Activated CD4-positive, alpha-beta T cell treated with anti-CD3 and anti-CD28 coated beads for 36 hours (primary cell): ENCODE measurements around the gene DMRTB1. TPM values are rescaled to one million over a fixed set of nuclear protein-coding genes. Genes with fewer than 3 reads are reported as not detected.

Source experiments
- ATAC-seq: fragments of 200-7000 bp; cut with Tn5 transposase; one replicate; pipeline ENCODE4 v1.10.0; 2021; ENCODE audit warnings: mild to moderate bottlenecking, moderate library complexity
- CTCF ChIA-PET: fragments of 350-600 bp; sonication (Branson Sonifier 250); formaldehyde crosslinking; loops from one replicate; lab custom pipeline; 2021; ENCODE audit warnings: antibody characterized with exemption; lab: Charles Lee
- POLR2A ChIA-PET: fragments of 350-600 bp; sonication (Branson Sonifier 250); formaldehyde crosslinking; loops from one replicate; lab custom pipeline; 2021; ENCODE audit warnings: antibody characterized with exemption, inconsistent platforms; lab: Charles Lee
- DNase-seq: peaks from one replicate; pipeline ENCODE4 v3.0.0-alpha.2; 2020
- H3K27ac Mint-ChIP-seq: one replicate; pipeline ENCODE4 v1.8.0; 2021; ENCODE audit warnings: mixed read lengths
- H3K27me3 Mint-ChIP-seq: one replicate; pipeline ENCODE4 v1.8.0; 2021; ENCODE audit warnings: mixed read lengths
- H3K36me3 Mint-ChIP-seq: one replicate; pipeline ENCODE4 v1.8.0; 2021; ENCODE audit warnings: low read depth, mixed read lengths
- H3K4me1 Mint-ChIP-seq: one replicate; pipeline ENCODE4 v1.8.0; 2021; ENCODE audit warnings: mixed read lengths
- H3K4me3 Mint-ChIP-seq: one replicate; pipeline ENCODE4 v1.8.0; 2021; ENCODE audit warnings: mild to moderate bottlenecking, moderate library complexity, mixed read lengths
- H3K9me3 Mint-ChIP-seq: one replicate; pipeline ENCODE4 v1.8.0; 2021; ENCODE audit warnings: low read depth, mixed read lengths
- intact Hi-C, 2 experiments: fragments of 100-400 bp; cut with DNase I in 1 of 2; cut with micrococcal nuclease in 1 of 2; formaldehyde crosslinking; loops; one replicate each; pipeline versions ENCODE4 v1.14.2 to v1.15.1; 2022 to 2024; cut with DNase I, micrococcal nuclease
- total RNA-seq, 2 experiments: library from RNA; stranded (reverse); gene quantifications; one replicate each; pipeline ENCODE4 v1.2.3, GENCODE V29; 2021

Gene DMRTB1
- total RNA-seq, 2 experiments from 2014 or later: 0.23 to 0.25 TPM

DNA sequence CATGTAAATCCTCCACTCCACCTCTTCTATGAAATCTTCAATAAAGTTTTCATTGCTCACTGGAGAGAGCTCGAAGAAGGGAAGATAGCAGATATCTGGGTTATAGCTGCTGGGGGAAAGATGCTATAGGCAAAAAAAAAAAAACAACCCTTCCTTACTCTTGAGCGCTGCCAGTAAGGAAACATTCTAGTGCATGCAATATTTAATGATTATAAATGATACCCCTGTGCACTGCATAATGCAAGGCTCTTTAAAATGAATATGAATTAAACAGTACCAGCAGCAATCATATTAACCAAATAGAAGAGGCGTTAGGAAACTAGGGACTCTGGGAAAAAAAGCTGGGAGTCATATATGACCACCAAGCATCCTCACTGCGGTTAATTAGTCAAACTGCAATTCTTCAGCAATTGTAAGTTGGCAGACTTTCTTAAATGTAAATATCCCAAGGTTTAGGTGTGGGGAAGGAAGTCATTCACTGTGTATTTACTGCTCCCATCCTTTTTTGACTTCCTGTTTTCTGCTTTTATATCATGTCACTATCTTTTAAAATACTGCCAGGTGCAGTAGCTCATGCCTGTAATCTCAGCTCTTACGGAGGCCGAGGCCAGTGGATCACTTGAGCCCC lies 3.7 kb upstream of the DMRTB1 start:
- DNase-seq (no peak), ATAC-seq (no peak)
- H3K9me3 Mint-ChIP-seq: no peaks in the 10 kb centered on the region
- no peaks in the 10 kb centered on the region for H3K4me1 Mint-ChIP-seq
- CTCF ChIA-PET: interaction anchor here (0.6 to 1.8 kb wide), 2 partner anchors 62 to 88 kb away, joined by 3 to 4 read pairs; no protein-coding TSS in a partner anchor
- H3K36me3 Mint-ChIP-seq: no peaks in the 10 kb centered on the region
- H3K27ac Mint-ChIP-seq: no peak overlapping the region
- intact Hi-C loops: no loop called here
- POLR2A ChIA-PET: no interaction called here
- no peak overlapping the region for H3K4me3 Mint-ChIP-seq
- peaks cover 2% of the 10 kb centered on the region for H3K27me3 Mint-ChIP-seq

DNA sequence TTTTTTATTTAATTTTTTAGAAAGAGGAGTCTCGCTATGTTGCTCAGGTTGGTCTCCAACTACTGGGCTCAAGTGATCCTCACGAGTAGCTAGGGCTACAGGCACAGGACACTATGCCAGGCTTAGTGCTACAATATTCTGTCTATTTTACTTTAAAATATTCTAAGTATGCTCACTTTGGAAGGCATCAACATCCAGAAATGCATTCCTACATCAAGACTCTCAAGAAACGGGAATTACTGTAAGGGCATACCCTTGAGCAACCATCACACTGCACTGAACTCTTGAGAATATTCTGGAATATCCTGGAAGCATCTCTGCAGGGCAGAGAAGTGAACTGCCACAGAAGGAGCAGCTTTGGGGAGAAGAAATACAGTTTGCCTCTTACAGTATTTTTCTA lies 565 bp upstream of the DMRTB1 start:
- Mint-ChIP-seq H3K36me3 (no peaks in the 10 kb centered on the region), H3K4me3 (no peak overlapping the region), H3K4me1 (no peaks in the 10 kb centered on the region), H3K27me3 (peaks cover 2% of the 10 kb centered on the region), H3K27ac (no peak overlapping the region), H3K9me3 (no peaks in the 10 kb centered on the region)
- POLR2A ChIA-PET: no interaction called here
- ATAC-seq: no peak
- CTCF ChIA-PET: interaction anchor here (0.6 kb wide), 1 partner anchor 37 kb away, joined by 3 read pairs; no protein-coding TSS in a partner anchor
- intact Hi-C loops: no loop called here
- no peak for DNase-seq

DNA sequence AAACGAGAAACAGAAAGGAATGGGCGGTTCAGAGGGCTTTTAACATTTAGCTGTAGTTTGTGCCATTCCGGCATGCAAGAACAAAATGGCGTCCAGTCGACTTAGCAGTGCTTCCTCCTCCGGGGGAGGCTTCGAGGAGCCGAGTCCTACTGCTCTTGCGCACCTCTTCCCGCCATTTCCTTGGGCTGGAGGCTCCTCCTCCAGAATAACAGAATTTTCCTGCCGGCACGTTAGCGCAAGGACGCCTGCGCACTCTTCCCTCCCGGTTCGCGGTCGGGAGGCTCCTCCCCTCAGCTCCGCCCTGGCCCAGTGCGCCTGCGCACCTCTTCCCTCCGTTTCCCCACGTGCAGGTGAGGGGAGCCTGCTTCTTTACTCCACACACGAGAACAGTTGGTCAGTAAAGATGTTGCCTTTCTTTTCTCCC lies 1.0 kb downstream of the DMRTB1 start:
- H3K27me3 Mint-ChIP-seq: peaks cover 2% of the 10 kb centered on the region
- H3K27ac Mint-ChIP-seq: no peak overlapping the region
- no peaks in the 10 kb centered on the region for H3K9me3 Mint-ChIP-seq
- H3K36me3 Mint-ChIP-seq: no peaks in the 10 kb centered on the region
- ChIA-PET CTCF (interaction anchor here (0.6 to 0.7 kb wide), 2 partner anchors 529 to 1265 kb away, joined by 3 read pairs; no protein-coding TSS in a partner anchor), POLR2A (no interaction called here)
- H3K4me1 Mint-ChIP-seq: no peaks in the 10 kb centered on the region
- no peak for ATAC-seq
- no peak for DNase-seq
- intact Hi-C loops: no loop called here
- H3K4me3 Mint-ChIP-seq: no peak overlapping the region

DNA sequence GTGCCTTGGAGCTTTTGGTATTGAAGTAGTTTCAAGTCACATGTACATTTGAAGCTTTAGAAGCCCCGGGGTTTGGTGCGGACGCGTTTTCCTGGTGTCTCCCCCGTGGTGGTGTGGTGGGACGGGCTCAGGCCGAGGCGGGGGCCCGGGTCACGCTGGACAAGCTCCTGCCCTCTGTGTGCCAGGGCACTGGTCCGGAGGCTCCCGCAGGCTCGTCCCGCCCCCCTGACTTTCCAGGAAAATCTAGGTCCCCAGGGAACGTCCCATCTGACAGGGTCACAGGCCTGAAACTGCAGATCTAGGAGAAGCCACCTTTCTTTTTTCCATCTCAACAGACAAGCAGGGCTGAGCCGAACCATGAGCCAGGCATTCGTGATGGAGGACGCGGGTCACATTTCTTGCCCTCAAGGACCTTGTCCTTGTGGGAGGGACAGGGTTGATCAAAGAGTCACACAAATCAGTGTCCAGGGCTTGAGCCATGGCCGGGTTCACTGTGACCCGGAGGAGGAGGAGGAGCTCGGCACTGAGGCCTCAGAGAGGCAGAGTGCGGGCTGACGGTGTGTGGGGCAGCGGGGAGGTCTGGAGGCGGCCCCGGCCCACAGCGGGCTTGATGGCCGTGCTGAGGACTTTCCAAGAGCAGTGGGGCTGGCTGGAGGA lies 1.6 kb downstream of the DMRTB1 start:
- ChIA-PET CTCF (interaction anchor here (0.7 kb wide), 1 partner anchor 1265 kb away, joined by 3 read pairs; no protein-coding TSS in a partner anchor), POLR2A (no interaction called here)
- ATAC-seq (no peak), DNase-seq (no peak)
- Mint-ChIP-seq H3K27me3 (peaks cover 2% of the 10 kb centered on the region), H3K27ac (no peak overlapping the region), H3K4me1 (no peaks in the 10 kb centered on the region), H3K9me3 (no peaks in the 10 kb centered on the region), H3K36me3 (no peaks in the 10 kb centered on the region), H3K4me3 (no peak overlapping the region)
- intact Hi-C loops: no loop called here

DNA sequence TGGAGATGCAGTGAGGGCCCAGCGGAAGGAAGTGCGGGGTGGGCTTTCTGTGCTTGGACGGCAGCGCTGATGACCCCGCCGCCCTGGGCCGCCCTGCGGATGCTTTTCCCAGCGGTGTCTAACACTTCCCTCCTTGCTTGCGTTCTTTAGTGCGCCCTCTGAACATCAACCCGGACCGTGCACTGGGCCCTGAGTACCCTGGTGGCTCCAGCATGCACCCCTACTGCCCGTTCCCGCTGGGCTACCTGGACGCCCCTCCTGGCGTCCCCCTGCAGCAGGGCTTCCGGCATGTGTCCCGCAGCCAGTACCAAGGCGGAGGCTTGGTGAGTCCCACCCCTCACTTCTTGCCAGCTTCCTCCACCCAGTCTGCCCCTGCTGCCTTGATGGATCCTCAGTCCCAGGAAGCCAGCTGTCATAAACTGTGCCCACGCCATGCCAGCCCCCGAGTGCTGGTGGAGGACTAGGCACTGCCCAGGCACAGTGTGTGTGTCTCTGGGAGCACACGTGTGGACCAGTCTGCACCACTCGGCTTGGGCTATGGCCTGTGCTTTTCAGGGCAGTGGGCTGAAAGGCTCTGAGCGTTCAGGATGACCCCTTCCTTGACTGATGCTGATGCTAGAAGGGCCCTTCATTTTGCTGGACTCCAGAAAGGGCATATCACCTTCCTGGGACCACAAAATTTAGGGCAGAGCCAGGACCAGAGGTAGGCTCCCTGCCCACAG lies 2.3 kb downstream of the DMRTB1 start:
- Mint-ChIP-seq H3K9me3 (no peaks in the 10 kb centered on the region), H3K4me3 (no peak overlapping the region), H3K27me3 (peaks cover 2% of the 10 kb centered on the region), H3K4me1 (no peaks in the 10 kb centered on the region), H3K27ac (no peak overlapping the region), H3K36me3 (no peaks in the 10 kb centered on the region)
- ATAC-seq (no peak), DNase-seq (no peak)
- POLR2A ChIA-PET: no interaction called here
- intact Hi-C loops: no loop called here
- CTCF ChIA-PET: interaction anchor here (1.0 kb wide), 1 partner anchor 16 kb away, joined by 3 read pairs; no protein-coding TSS in a partner anchor

DNA sequence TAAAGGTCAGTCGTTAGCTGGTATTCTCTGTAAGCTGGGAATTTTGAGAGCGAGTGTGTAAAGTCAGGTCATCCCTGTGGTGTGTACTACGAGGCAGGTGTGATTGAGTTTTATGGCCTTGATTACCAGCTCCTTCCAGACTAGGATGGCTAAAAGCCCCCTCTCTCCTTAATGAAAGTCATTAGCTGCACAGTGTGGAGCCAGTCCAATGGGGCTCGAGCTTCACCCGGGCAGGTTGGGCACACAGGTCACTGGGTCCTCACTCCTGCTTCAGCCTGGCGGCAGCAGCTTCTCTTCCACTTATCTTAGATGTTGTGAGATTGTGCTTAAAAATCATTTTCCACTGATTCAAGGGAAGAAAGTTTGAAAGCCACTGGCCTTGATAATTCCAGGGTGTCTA lies 3.0 kb downstream of the DMRTB1 start:
- no peaks in the 10 kb centered on the region for H3K9me3 Mint-ChIP-seq
- no peak overlapping the region for H3K27ac Mint-ChIP-seq
- POLR2A ChIA-PET: no interaction called here
- intact Hi-C loops: no loop called here
- no peak for DNase-seq
- no peaks in the 10 kb centered on the region for H3K4me1 Mint-ChIP-seq
- no peak overlapping the region for H3K4me3 Mint-ChIP-seq
- no peaks in the 10 kb centered on the region for H3K27me3 Mint-ChIP-seq
- no peak for ATAC-seq
- H3K36me3 Mint-ChIP-seq: no peaks in the 10 kb centered on the region
- CTCF ChIA-PET: interaction anchor here (1.0 to 1.1 kb wide), 2 partner anchors 12 to 17 kb away, joined by 3 to 4 read pairs; no protein-coding TSS in a partner anchor

DNA sequence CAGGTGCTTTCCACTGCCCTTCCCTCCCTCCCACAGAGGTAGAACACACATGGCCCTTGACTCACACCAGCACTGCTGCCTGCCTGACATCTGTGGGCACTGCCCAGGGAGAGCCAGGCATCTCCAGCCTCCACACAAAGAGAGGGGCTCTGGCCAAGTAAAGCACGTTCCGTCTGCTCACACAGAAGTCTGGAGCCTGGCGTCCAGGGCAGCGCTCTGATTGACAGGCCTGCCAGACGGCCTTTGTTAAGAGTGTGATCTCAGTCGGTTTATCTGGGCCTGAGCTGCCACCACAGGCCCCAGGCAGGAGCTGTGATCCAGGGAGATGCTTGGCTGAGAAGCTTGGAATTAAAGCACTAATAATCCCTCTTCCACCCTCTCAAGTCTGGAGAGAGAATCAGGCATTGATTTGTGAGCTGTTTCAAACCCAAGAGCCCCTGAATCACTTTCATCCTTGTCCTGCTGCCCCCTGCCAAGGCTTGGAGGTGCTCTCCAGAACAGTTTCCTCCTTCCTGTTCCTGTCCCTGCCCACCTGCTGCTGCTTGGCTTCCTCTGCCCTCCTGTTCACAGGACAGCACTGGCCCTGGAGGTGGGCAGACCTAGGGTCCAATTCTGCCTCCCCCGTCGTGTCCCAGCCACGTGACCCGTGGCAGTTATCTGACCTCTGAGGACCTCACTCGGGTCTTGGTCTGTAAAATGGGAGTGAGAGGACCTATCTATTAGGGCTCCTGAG lies 3.7 kb downstream of the DMRTB1 start:
- CTCF ChIA-PET: interaction anchor here (0.7 to 1.5 kb wide), 4 partner anchors 13 to 217 kb away, joined by 3 to 5 read pairs (median 4); no protein-coding TSS in a partner anchor
- intact Hi-C loops: no loop called here
- ATAC-seq (no peak), DNase-seq (no peak)
- Mint-ChIP-seq H3K36me3 (no peaks in the 10 kb centered on the region), H3K9me3 (no peaks in the 10 kb centered on the region), H3K4me1 (no peaks in the 10 kb centered on the region), H3K27ac (no peak overlapping the region), H3K4me3 (no peak overlapping the region), H3K27me3 (no peaks in the 10 kb centered on the region)
- POLR2A ChIA-PET: no interaction called here

DNA sequence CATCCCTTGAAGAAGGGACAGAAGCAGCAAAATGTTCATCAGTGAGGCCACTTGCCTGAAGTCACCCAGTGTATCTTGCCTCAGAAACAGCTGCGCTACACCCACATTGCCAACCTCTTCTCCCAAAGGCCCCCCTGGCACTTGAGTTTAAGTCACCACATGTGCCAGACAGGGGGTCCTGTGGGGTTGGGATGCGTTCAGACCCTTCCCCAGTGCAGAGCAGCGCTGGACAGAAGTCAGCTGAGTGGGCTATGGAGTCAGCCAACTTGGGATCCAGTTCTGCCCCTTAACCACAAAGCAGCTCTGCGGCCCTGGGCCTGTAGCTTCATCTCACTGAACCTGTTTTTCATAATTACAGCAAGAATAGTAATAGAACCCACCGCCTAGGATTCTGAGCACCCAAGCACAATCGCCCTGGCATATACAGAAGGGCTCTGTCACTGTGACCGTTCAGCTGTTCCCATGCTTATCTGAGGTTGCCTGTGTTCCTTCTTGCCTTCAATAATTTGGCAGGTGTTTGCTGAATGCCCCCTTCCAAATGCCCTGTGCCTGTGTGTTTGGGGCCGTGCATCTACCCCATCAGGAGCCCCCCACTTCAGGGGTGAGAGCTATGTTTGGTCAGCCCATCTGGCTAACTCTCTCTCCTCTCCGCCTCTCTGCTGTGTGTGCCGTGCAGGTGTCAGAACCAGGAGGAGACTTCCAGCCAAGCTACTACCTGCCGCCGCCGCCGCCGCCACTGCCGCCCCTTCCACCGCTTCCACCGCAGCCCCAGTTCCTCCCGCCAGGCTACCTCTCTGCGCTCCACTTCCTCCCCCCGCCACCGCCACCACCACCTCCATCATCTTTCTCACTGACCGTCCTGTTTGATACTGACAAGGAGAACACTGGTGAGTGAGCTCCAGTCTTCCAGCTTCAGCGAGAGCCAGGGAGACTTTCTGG lies 5.0 kb downstream of the DMRTB1 start:
- intact Hi-C loops: no loop called here
- no peaks in the 10 kb centered on the region for H3K27me3 Mint-ChIP-seq
- POLR2A ChIA-PET: no interaction called here
- H3K27ac Mint-ChIP-seq: no peak overlapping the region
- H3K36me3 Mint-ChIP-seq: no peaks in the 10 kb centered on the region
- ATAC-seq (no peak), DNase-seq (no peak)
- CTCF ChIA-PET: interaction anchor here (0.6 to 1.7 kb wide), 6 partner anchors 10 to 363 kb away, joined by 3 to 5 read pairs (median 3); no protein-coding TSS in a partner anchor
- no peak overlapping the region for H3K4me3 Mint-ChIP-seq
- no peaks in the 10 kb centered on the region for H3K9me3 Mint-ChIP-seq
- no peaks in the 10 kb centered on the region for H3K4me1 Mint-ChIP-seq

DNA sequence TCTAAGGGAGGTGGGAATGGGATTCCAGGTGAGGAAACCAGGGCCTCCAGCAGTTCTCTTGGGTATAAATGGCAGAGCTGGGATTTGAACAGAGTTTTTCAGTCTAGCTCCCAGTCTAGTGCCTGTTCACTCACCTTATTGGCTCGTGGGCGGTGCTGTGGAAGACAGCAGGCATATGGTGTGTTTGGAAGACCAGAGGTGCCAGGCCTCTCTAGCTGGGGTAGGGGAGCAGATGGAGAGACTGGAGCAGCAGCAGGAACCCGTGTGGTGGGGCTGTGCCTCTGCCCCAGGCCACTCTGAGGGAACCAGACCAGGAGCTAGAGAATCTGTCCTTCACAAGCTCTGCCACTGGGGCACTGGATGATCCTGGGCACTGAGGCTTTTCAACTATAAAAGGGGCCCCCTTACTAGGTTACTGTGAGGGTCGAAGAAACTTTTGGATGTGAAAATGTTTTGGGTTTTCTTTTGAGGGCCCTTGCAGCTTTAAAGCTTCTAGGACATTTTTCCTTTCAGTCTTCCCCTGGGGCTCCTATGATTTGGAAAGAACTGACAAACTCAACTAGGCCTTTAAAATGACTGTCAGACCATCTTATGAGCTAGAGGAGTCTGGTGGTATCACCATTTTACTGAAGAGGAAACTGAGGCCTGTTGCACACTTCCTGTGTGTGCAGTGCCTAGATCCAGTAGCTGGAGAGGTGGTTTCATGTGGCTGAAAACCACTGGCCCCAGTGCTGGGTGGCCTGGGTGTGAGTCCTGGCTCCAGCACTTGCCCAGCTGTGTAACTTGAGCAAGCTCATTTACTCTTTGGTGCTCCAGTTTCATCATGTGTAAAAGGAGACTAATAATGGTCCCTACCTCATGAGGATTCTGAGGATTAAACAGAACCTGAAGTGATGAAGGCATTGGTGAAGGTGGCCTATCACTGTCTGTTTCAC lies 6.1 kb downstream of the DMRTB1 start:
- no peaks in the 10 kb centered on the region for H3K27me3 Mint-ChIP-seq
- H3K4me1 Mint-ChIP-seq: no peaks in the 10 kb centered on the region
- DNase-seq: no peak
- no peaks in the 10 kb centered on the region for H3K36me3 Mint-ChIP-seq
- H3K9me3 Mint-ChIP-seq: no peaks in the 10 kb centered on the region
- ChIA-PET POLR2A (no interaction called here), CTCF (interaction anchor here (0.6 to 1.7 kb wide), 3 partner anchors 9 to 198 kb away, joined by 3 to 5 read pairs (median 3); no protein-coding TSS in a partner anchor)
- no peak overlapping the region for H3K4me3 Mint-ChIP-seq
- intact Hi-C loops: no loop called here
- no peak overlapping the region for H3K27ac Mint-ChIP-seq
- ATAC-seq: no peak
